Stimulated activated CD8-positive, alpha-beta memory T cell treated with anti-CD3 and anti-CD28 coated beads, Interleukin-12 subunit alpha, Interleukin-12 subunit beta, amount 100 ng/mL, for 4 hours (primary cell): ENCODE results near the gene RAB3IL1.

ENCODE experiments used
- DNase-seq: peaks from one replicate; pipeline ENCODE4 v3.0.0-alpha.2; 2020; ENCODE audit warnings: low read depth

The RAB3IL1 gene

DNA sequence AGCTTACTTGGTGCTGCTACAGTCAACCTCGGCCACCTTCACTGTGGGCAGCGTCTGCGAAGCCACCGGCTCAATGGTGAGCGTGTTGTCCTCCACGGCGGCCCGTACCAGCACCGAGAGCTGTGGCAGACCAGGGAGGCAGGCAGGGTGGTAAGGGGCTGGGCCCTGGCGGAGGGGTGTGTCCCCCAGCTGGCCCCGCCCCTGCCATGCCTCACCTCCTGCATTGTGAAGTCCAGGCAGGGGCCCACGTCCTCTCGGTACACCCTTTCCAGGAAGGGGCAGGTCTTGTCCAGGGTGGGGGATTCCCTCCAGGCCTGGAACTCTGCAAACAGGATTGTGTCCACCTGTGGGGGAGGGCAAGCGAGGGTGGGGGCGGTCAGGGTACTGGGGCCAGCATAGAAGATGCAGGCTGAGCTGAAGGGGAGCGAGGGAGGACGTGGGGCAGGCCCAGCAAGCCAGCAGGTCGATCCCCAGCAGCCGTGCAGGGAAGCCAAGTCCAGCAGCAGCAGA lies 12.8 kb downstream of the RAB3IL1 start:
- no peak for DNase-seq

DNA sequence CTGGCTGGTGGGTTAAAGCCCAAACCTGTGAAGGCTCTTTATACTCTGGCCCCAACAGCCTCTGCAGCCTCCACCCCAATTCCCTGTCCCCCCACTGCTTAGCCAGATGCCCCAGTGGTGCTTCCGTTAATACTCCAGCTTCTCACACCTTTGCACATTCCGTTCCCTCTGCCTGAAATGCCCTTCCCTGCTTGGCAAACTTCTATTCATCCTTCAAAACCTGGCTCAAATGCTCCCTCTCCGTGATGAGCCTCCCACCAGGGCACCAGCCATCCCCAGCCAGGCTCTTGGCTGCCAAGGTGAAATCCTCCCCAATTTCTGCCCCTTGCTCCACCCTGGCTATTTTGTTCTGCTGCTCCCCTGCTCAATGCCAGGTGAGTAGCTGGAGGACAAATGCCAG lies 13.5 kb downstream of the RAB3IL1 start:
- DNase-seq: no peak

DNA sequence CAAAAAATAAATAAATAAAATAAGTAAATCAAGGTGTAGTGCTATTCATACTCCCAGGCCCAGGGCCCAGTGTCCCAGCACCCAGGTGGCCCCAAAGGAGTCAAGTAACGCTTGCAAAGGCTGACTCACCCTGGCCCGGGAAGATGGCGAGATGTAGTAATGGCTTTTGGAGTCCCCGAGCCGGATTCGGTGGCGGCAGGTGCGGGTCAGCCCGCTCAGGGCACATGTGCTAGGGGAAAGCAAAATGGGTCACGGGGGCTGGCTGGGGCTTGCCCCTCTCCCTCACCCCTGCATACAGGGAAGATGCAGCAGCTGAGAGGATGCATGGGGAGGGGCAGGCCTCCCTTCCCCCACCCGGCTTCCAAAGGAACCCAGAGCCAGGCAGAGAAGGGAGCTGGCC lies 15.1 kb downstream of the RAB3IL1 start:
- DNase-seq: no peak

DNA sequence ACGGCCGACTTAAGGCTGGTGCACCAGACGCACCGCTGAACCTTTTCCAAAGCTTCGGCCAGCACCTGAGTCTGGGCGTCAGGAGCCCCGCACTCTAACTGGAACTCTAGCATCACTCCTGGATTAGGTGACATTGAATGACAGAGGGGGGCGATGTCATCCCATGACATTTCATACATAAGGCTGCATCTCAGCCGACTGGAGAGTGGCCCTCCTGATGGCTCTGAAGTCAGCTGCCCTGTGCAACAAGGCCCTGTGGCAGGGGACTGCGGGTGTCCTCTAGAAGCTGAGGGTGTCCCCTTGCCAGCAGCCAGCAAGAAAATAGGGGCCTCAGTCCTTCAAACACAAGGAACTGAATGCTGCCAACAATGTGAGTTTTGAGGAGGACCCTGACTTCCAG lies 16.0 kb downstream of the RAB3IL1 start:
- no peak for DNase-seq

DNA sequence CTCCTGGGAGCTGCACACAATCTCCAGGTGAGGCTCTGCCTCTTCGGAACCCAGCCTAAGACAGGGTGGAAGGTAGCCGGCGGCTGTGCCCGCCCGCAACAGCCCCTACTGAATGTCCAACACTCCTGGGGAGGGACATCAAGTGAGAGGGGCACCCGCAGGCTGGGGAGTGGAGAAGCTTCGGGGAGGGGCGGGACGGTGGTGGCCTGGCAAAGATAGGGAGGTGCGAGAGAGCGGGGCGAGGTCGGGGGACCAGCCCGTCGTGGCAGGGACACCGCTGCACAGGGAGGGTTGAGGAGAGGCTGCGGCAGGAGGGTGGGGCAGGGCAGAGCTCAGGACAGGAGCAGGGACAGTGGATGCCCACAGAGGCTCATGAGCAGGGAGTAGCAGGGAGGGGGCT lies 17.1 kb downstream of the RAB3IL1 start:
- DNase-seq: no peak

DNA sequence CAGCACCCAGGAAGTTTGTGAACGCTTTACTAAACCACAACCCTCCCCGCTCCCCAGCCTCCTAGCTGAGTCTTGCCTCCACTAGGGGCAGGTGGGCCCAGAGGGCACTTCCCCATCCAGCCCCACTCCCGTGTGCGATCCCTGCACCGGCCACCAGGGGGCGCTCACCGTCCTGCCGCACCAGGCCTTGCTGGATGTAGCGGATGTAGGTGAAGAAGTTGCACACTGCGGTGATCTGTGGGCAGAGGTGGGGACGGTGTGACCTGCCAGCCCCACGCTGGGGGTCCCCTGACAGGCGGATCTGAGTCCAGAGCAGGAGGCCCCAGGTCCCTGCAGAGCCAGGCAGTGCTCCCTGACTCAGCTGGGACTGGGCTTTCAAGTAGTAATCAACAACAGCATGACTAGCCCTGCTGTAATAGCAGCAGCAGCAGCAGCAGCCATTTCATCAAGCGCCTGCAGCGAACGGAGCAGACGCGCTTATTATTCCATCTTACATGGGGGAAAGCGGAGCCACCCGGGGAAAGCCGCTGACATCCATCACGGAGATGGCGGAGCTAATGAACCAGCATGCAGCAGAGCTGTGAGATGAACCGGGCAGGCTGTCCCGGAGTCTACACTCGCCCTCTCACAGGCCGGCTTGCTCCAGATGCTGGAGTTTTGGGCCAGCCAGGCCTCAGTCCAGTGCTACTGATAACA lies 18.1 kb downstream of the RAB3IL1 start:
- peak; percentile 80 for DNase-seq

DNA sequence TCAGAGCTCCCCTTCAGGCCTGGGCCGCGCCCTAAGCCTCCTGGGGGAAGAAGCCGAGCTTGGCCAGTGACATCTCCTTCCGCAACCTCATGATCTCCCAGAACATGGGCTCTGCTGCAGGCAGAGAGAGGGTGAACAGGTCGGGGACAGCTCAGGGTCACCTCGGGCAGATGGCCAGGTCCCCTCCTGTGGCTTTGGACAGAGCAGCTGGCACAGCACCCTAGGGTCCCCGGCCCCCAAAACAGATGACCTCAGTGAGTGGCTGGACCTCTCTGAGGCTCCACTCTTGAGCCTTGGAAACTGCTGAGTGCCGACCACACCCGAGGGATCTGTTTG lies 19.2 kb downstream of the RAB3IL1 start:
- DNase-seq: no peak

DNA sequence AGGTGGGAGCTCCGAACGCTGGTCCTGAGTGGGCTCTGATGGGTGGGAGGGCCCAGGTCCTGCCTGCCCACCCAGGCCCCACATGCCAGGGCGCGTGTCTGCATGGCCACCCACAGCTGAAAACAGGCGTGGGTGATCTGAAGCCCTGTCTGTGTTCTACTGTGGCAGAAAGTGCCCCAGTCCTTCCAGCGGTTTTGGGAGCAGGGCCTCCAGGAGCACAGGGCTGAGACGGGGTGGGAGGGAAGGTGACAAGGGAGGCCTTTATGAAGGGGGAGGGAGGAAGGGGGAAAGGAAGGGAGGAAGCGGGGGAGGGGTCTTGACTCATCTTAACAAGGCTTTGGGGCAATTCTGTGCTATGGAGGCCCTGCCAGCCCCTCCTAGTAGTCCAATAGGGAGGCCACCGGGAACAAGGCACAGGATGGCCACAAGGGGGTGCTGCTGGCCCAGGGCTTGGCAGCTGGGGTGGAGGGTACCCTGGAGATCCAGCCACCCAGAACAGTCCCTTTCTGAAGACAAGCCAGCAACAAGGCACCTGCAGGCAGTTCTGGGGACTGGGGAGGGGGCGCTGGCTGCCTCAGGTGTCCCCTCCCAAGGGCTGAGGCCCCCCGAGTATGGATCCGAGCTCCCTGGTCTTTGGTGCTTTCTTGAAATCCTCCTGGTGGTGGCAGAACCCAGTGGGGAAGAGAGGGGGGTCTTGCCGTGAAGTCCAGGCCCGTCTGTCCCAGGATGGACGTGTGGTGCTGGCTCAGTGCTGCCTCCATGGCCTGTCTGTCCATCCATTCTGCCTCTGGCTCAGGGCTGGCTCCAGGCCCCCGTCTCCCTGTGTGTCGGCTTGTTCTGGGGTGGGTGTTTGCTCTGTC lies 19.7 kb downstream of the RAB3IL1 start:
- DNase-seq: peak; percentile 55

DNA sequence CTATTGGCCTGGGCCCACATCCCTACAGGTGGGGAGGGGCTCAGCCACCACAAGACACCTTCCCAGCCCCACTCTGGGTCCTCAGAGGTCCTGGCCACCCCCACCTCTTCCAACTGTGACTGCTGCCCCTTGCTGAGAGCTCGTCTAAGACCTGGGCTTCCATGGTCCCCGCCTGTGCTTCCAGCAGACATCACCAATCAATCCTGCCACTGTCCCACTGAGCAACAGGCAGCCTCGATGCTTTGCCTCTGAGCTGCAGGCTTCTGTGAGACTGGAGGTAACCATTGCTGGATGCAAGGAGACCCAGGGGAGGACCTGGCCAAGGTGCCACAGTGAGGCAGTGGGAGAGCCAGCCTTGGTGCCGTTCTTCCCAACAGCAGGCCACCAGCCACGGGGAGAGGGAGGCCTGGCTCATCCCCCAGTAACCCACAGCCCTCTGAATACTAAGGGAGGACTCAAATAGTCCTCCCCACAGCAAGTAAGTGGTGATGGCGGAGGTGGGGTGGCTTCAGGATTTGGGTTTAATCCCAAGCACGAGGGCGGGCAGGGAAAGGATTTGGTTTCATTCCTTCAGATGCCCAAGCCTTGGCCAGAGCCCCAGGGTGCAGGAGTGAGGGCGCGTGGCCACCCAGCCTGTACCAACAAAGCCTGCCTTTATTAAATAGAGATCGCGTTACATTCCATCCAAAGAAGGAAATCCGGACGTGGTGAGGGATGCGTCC lies 20.5 kb downstream of the RAB3IL1 start:
- DNase-seq: no peak

DNA sequence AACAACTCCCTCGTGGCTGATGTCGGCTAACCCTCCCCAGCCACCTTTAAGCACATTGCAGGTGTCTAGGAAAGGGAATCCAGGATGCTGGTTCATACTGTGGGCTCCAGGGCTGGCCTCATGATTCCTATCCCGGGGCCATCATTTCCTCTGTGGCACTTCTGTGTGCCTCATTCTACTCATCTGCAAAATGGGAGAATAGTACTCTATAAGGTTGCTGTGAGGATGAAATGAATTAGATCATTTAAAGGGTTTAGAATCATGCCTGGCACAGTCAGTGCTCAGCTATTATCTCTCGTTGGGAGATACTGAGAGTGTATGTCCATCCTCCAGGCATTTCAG lies 21.7 kb downstream of the RAB3IL1 start:
- DNase-seq: no peak

DNA sequence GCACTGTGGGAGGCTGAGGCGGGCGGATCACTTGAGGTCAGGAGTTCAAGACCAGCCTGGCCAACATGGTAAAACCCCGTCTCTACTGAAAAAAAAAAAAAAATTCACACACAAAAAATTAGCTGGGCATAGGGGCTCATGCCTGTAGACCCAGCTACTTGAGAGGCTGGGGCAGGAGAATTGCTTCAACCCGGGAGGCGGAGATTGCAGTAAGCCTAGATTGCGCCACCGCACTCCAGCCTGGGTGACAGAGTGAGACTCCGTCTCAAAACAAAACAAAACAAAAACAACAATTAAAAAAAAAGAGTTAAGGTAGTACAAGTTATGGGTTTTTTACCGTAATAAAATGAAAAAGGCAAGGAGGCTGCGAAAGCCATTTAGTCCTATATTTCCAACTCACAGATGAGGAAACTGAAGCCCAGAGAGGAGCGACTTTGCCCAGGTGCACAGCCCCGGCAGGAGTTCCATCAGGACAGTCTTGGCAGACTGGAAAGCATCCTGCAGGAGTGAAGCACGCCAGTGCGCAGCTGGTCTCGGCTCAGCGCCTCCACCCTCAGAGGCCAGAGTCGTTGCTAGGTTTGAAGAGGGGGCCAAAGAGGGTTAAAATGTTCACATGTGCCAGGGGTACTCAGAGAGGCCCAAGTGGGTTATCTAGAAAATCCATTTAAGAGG lies 22.2 kb downstream of the RAB3IL1 start:
- DNase-seq: no peak

DNA sequence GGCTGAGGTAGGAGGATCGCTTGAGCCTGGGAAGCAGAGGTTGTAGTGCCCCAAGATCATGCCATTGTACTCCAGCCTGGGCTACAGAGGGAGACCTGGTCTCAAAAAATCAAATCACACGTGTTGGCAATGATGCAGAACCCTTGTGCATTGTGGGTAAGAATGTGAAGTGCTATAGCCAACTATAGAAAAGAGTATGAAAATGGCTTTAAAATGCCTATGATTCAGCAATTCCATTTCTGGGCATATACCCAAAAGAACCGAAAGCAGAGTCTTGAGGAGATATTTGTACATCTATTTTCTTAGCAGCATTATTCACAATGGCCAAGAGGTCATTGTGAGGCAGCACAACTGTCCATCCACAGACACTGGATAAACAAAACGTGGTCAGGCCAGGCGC lies 23.4 kb downstream of the RAB3IL1 start:
- DNase-seq: no peak

DNA sequence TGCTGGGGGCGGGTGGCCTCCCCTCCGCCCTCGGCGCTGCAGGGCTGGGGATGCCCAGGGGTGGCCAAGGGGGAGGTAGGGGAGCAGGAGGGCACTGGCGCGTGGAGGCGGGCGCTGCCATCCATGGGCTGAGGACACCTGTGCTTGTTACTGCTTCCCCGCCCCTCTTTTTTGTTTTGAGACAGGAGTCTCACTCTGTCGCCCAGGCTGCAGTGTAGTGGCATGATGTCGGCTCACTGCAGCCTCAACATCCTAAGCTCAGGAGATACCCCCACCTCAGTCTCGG lies 25.3 kb downstream of the RAB3IL1 start:
- no peak for DNase-seq

DNA sequence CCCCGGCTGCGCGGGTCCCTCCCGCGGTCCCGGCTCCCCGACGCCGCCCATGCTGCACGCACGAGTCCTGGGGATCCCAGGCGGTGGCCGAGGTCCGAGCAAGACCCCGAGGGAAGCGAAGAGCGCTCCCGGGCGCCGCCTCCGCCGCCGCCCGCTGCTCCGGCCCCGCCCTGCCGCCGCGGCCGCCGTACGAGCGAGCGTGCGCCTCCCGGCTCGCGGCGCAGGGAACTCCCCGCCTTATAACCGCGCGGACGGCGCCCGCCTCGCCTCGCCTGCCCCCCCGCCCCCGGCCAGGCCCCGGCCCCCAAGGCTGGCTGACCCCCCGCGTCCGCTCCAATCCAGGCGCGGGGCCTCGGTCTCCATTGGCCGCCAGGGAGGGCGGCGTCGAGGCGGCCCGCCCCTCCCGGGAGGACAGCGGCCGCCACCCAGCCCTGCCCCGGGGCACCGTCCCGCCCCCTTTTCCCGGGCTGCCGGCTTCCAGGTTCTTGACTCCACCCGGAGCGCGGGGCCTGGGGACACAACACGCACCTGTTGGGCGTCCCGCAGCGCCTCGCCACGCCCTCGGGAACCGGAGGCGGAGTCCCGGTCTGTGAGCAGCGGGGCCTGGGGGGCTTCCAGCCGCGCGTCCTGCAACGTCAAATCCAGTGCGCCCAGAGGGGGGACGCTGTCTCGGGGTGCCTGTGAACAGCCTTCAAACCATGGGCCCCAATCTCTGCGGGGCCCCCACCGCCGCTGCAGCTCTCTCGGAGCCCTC lies 25.9 kb downstream of the RAB3IL1 start, which contains the start of gene FADS3:
TSS of gene FADS3 (minus strand) at position 215 of the 754 bp plus-strand sequence. CDS start at position 51, 164 bp downstream.
- peak; percentile 36 for DNase-seq

DNA sequence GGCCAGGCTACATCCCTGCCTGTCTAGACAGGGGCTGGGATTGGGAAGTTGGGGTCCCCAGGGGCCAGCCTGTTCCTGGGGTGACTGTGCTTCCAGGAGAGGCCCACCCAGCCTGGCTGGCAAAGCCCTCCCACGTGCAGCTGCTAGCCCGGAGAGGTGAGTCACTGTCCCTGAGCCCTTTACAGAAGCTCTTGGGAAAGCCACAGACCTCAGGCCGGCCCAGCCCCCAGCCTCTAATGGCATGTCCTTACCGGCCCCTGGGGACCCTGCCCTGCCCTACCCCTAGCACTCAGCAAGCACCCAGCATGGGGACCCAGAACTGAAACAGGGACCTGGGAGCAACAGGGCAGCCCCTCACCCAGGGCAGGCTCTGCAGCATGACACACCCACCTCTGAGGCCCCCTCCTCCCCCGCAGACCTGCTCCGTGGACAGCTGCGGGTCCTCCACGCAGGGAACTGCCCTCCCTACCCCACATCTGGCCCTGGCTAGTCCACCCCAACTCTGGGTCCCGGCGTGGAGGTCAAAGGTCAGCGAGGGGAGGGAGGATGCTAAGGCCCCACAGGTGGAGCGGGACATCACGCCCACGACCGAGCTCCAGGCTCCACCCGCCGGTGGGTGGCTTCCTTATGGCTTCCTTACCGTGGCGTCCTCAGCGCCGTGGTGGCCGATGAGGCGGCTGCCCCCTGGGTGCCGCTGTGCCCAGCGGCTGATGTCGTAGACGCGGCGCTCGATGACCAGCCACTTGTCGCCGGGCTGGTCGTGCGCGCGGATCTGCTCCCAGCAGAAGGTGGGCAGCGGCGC lies 26.6 kb downstream of the RAB3IL1 start:
- peak; percentile 10 for DNase-seq

DNA sequence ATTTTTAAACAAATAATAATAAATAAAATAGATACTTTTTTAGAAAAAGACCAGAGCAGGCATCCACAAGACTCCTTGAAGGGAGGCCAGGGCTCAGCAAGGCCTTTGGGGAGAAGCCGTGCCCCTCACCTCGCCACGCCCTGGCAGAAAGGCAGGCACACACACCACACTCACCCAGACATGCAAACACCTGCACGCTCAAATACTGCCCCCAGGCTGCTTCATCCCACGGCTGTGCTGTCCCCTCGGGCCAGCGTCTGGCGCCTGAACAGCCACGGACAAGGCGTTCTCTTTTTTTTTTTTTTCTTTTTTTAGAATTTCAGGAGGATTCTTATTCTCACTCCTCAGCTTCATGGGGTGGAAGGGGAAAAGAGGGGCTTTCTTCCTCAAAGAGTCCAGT lies 27.5 kb downstream of the RAB3IL1 start:
- DNase-seq: no peak

DNA sequence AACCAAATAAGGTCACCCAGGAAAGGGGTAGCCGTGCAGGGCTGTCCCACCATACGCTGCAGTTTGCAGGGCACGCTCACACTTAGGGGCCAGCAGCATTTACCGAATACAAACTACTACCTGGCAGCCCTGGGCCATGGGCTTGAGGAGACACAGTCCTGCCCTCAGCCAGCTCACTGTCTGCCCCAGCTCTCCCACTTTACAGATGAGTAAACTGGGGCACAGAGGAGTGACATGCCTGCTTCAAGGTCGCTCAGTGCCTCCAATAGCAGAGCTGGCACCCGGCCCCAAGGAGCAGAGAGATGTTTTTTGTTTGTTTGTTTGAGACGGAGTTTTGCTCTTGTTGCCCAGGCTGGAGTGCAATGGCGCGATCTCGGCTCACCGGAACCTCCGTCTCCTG lies 28.8 kb downstream of the RAB3IL1 start:
- DNase-seq: no peak

DNA sequence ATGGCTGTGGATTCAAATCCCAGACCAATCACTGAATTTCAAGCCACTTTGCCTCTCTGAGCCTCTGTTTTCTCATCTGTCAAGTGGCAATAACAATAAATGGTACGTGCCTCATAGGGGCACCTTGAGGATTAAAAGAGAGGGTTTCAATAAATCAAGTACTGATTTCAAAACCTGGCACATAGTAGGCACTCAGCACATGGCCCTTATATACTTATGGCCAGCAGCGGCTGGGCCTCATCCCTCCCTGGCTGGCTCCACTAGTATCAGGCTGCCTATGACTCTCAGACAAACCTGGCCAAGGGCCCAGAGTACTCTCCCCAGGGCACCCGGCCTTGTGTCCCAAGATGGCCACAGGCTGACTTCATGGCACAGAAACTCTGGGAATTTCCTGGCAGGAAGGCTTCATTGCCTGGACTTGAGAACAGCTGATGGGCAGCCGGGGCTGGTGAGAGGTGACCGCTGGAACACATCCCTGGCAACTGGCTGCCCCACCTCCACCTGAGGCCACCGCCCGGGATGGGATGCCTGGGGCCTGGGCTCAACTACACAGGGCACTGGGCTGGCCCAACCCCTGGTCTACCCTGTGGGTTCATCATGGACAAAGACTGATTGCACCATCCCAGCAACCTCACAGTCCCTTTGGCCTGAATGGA lies 29.4 kb downstream of the RAB3IL1 start:
- DNase-seq: no peak

DNA sequence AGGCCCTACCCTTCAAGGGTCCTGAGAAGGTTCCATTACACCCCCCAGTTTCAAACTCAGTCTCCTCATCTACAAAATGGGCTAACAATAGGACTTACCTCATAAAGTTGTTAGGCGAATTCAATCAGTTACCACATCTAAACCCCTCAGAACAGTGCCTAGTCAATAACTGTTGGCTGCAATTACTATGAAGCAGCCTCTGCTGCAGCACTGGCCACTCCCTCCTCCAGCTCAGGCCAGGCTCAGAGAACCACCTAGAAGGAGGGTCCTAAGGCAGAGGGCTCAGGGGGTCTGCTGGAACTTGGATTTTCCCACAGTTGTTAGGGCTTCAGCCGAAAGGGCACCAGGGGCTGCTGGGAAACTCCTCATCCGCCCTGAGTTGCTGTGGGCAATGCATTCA lies 30.7 kb downstream of the RAB3IL1 start:
- DNase-seq: no peak
